WTC11 (cell line): ENCODE measurements around the gene IBA57. TPM values are rescaled to one million over a fixed set of nuclear protein-coding genes. Genes with fewer than 3 reads are reported as not detected.

Source experiments
- ATAC-seq: fragments of 200-7000 bp; cut with Tn5 transposase; 2 replicates; pipeline ENCODE4 v1.10.0; 2021; ENCODE audit warnings: mild to moderate bottlenecking, moderate library complexity
- CTCF ChIA-PET: fragments of 300-600 bp; sonication (Branson Sonifier 250); formaldehyde crosslinking; loops from one replicate; lab custom pipeline; 2021; ENCODE audit warnings: antibody characterized with exemption; lab: Charles Lee
- POLR2A ChIA-PET: fragments of 350-600 bp; sonication (Branson Sonifier 250); formaldehyde crosslinking; loops from one replicate; lab custom pipeline; 2021; ENCODE audit warnings: antibody characterized with exemption; lab: Charles Lee
- DNase-seq: peaks from one replicate; pipeline ENCODE4 v3.0.0; 2021; ENCODE audit warnings: low spot score
- H3K27ac Mint-ChIP-seq: 2 replicates; pipeline ENCODE4 v1.8.0; 2021; ENCODE audit warnings: mixed read lengths
- H3K27me3 Mint-ChIP-seq: 2 replicates; pipeline ENCODE4 v1.8.0; 2021; ENCODE audit warnings: low read depth, mild to moderate bottlenecking, moderate library complexity, mixed read lengths
- H3K36me3 Mint-ChIP-seq: 2 replicates; pipeline ENCODE4 v1.8.0; 2021; ENCODE audit warnings: mixed read lengths
- H3K4me1 Mint-ChIP-seq: 2 replicates; pipeline ENCODE4 v1.8.0; 2022; ENCODE audit warnings: mixed read lengths
- H3K4me3 Mint-ChIP-seq: 2 replicates; pipeline ENCODE4 v1.8.0; 2021; ENCODE audit warnings: mild to moderate bottlenecking, moderate library complexity, mixed read lengths
- H3K9me3 Mint-ChIP-seq: 2 replicates; pipeline ENCODE4 v1.8.0; 2021; ENCODE audit warnings: mixed read lengths
- GABPB1 ChIP-seq: sonication (generic); formaldehyde crosslinking; IDR thresholded peaks from 2 replicates; pipeline ENCODE4 v1.8.1; 2023; ENCODE audit warnings: mild to moderate bottlenecking, missing genetic modification reagents
- HMGA2 ChIP-seq: fragments of 250-450 bp; sonication (Bioruptor Pico); IDR thresholded peaks from 2 replicates; pipeline ENCODE4 v1.4.0; 2021; ENCODE audit warnings: mild to moderate bottlenecking, moderate library complexity
- HMGXB4 ChIP-seq: sonication (generic); formaldehyde crosslinking; IDR thresholded peaks from 2 replicates; pipeline ENCODE4 v1.8.1; 2023; ENCODE audit warnings: mild to moderate bottlenecking, moderate library complexity, missing genetic modification reagents
- KAT7 ChIP-seq: sonication (generic); formaldehyde crosslinking; IDR thresholded peaks from 2 replicates; pipeline ENCODE4 v1.8.1; 2023; ENCODE audit warnings: missing genetic modification reagents, mild to moderate bottlenecking, borderline replicate concordance
- MLX ChIP-seq: sonication (generic); formaldehyde crosslinking; IDR thresholded peaks from 2 replicates; pipeline ENCODE4 v1.8.1; 2023; ENCODE audit warnings: mild to moderate bottlenecking, missing genetic modification reagents, moderate library complexity
- MXD4 ChIP-seq: fragments of 250-450 bp; sonication (Bioruptor Pico); IDR thresholded peaks from 2 replicates; pipeline ENCODE4 v1.8.0; 2021; ENCODE audit warnings: mild to moderate bottlenecking, moderate library complexity, borderline replicate concordance
- MYBL2 ChIP-seq: sonication (generic); formaldehyde crosslinking; IDR thresholded peaks from 2 replicates; pipeline ENCODE4 v1.8.1; 2023; ENCODE audit warnings: mild to moderate bottlenecking, moderate library complexity, missing genetic modification reagents
- PREB ChIP-seq: sonication (generic); formaldehyde crosslinking; IDR thresholded peaks from 2 replicates; pipeline ENCODE4 v1.8.1; 2022; ENCODE audit warnings: mild to moderate bottlenecking, missing genetic modification reagents, moderate library complexity, borderline replicate concordance
- TP53 ChIP-seq: sonication (generic); formaldehyde crosslinking; IDR thresholded peaks from 2 replicates; pipeline ENCODE4 v1.8.1; 2023; ENCODE audit warnings: mild to moderate bottlenecking, missing genetic modification reagents
- ZBTB21 ChIP-seq: sonication (generic); formaldehyde crosslinking; IDR thresholded peaks from 2 replicates; pipeline ENCODE4 v1.8.1; 2023; ENCODE audit warnings: mild to moderate bottlenecking, missing genetic modification reagents, borderline replicate concordance
- ZNF423 ChIP-seq: fragments of 250-450 bp; sonication (Bioruptor Pico); IDR thresholded peaks from 2 replicates; pipeline ENCODE4 v2.1.2; 2022; ENCODE audit warnings: mild to moderate bottlenecking, moderate library complexity
- ZNF512 ChIP-seq: sonication (generic); formaldehyde crosslinking; IDR thresholded peaks from 2 replicates; pipeline ENCODE4 v1.8.1; 2022; ENCODE audit warnings: missing genetic modification reagents, borderline replicate concordance
- ZSCAN18 ChIP-seq: fragments of 250-450 bp; sonication (Bioruptor Pico); IDR thresholded peaks from 2 replicates; pipeline ENCODE4 v2.1.2; 2022; ENCODE audit warnings: mild to moderate bottlenecking, moderate library complexity
- total RNA-seq: library from RNA; stranded (reverse); gene quantifications from 3 replicates; pipeline ENCODE4 v1.2.3, GENCODE V29; 2021
- TF ChIP-seq, protein P1 (sequence below): sonication (generic); formaldehyde crosslinking; IDR thresholded peaks from 2 replicates; pipeline ENCODE4 v1.8.0; 2022; ENCODE audit warnings: mild to moderate bottlenecking, missing genetic modification reagents
- TF ChIP-seq, protein P2 (sequence below): sonication (generic); formaldehyde crosslinking; IDR thresholded peaks from 2 replicates; pipeline ENCODE4 v1.8.0; 2023; ENCODE audit warnings: mild to moderate bottlenecking, missing genetic modification reagents

Gene IBA57
- total RNA-seq, 1 experiment from 2014 or later = 11.4 TPM

- Mint-ChIP-seq H3K27me3 (peaks cover 62% of the 10 kb centered on the region), H3K27ac (no peak overlapping the region), H3K36me3 (peaks cover 20% of the 10 kb centered on the region), H3K4me1 (no peaks in the 10 kb centered on the region), H3K9me3 (peaks cover 41% of the 10 kb centered on the region), H3K4me3 (no peak overlapping the region)
- no peak for TF ChIP-seq ZSCAN18 (CRISPR knock-in tag)
- no peak for TF ChIP-seq GABPB1 (CRISPR knock-in tag)
- TF ChIP-seq TP53 (CRISPR knock-in tag) = no peak
- no peak for TF ChIP-seq MLX (CRISPR knock-in tag)
- no peak for TF ChIP-seq PREB (CRISPR knock-in tag)
- TF ChIP-seq HMGXB4 (CRISPR knock-in tag) = no peak
- no peak for TF ChIP-seq MXD4 (CRISPR knock-in tag)
- TF ChIP-seq ZNF512 (CRISPR knock-in tag) = no peak
- TF ChIP-seq, protein P1, sequence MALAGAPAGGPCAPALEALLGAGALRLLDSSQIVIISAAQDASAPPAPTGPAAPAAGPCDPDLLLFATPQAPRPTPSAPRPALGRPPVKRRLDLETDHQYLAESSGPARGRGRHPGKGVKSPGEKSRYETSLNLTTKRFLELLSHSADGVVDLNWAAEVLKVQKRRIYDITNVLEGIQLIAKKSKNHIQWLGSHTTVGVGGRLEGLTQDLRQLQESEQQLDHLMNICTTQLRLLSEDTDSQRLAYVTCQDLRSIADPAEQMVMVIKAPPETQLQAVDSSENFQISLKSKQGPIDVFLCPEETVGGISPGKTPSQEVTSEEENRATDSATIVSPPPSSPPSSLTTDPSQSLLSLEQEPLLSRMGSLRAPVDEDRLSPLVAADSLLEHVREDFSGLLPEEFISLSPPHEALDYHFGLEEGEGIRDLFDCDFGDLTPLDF (CRISPR knock-in tag) = no peak
- no peak for TF ChIP-seq ZBTB21 (CRISPR knock-in tag)
- no peak for TF ChIP-seq MYBL2 (CRISPR knock-in tag)
- TF ChIP-seq, protein P2, sequence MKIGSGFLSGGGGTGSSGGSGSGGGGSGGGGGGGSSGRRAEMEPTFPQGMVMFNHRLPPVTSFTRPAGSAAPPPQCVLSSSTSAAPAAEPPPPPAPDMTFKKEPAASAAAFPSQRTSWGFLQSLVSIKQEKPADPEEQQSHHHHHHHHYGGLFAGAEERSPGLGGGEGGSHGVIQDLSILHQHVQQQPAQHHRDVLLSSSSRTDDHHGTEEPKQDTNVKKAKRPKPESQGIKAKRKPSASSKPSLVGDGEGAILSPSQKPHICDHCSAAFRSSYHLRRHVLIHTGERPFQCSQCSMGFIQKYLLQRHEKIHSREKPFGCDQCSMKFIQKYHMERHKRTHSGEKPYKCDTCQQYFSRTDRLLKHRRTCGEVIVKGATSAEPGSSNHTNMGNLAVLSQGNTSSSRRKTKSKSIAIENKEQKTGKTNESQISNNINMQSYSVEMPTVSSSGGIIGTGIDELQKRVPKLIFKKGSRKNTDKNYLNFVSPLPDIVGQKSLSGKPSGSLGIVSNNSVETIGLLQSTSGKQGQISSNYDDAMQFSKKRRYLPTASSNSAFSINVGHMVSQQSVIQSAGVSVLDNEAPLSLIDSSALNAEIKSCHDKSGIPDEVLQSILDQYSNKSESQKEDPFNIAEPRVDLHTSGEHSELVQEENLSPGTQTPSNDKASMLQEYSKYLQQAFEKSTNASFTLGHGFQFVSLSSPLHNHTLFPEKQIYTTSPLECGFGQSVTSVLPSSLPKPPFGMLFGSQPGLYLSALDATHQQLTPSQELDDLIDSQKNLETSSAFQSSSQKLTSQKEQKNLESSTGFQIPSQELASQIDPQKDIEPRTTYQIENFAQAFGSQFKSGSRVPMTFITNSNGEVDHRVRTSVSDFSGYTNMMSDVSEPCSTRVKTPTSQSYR (CRISPR knock-in tag) = no peak
- TF ChIP-seq KAT7 (CRISPR knock-in tag) = no peak
- TF ChIP-seq HMGA2 = no peak
- no peak for TF ChIP-seq ZNF423 (CRISPR knock-in tag)
- POLR2A ChIA-PET = no interaction called here
- no peak for ATAC-seq
- CTCF ChIA-PET = no interaction called here
- no peak for DNase-seq
These were observed 45.3 kb upstream of the IBA57 start for GRCh38 chr1:228120351-228120750.
